ENCODE measurements around the gene MPPED1.

GRCh38 chr22:43396321-43396933, 15.4 kb upstream of the MPPED1 start:
- TF ChIP-seq CTCF (conservative IDR thresholded peaks at IDR 0.05; ENCODE audit: low read depth, low read length) (no peak), EZH2 (IDR thresholded peaks at IDR 0.05; ENCODE audit: borderline replicate concordance, low read depth, low read length, poor library complexity, severe bottlenecking) (no peak)

All from A673 (cell line).